IPS-18a (cell line): ENCODE results near the gene PLA2G1B.
"Not testable (repeated sequence)": the region's sequence is repeated elsewhere in the genome, so short reads cannot be mapped to it uniquely, and the experiment has no call there.

ENCODE experiments used
- H3K27ac ChIP-seq: one replicate; pipeline ENCODE4 v1.5.1; 2013; ENCODE audit warnings: low read length
- H3K27me3 ChIP-seq: one replicate; pipeline ENCODE4 v1.6.1; 2013; ENCODE audit warnings: mild to moderate bottlenecking, low read length; ENCODE audit not compliant: control insufficient read depth, insufficient read depth
- H3K36me3 ChIP-seq: one replicate; pipeline ENCODE4 v1.6.1; 2013; ENCODE audit warnings: low read depth, low read length; ENCODE audit not compliant: control insufficient read depth
- H3K4me1 ChIP-seq: one replicate; pipeline ENCODE4 v1.6.1; 2013; ENCODE audit warnings: low read depth, low read length; ENCODE audit not compliant: control insufficient read depth
- H3K4me3 ChIP-seq: one replicate; pipeline ENCODE4 v1.5.1; 2013; ENCODE audit warnings: low read length
- H3K9ac ChIP-seq: one replicate; pipeline ENCODE4 v1.6.1; 2013; ENCODE audit warnings: mild to moderate bottlenecking, low read length, moderate library complexity
- H3K9me3 ChIP-seq: one replicate; pipeline ENCODE4 v1.6.1; 2013; ENCODE audit warnings: low read depth, low read length; ENCODE audit not compliant: control insufficient read depth

The PLA2G1B gene

DNA sequence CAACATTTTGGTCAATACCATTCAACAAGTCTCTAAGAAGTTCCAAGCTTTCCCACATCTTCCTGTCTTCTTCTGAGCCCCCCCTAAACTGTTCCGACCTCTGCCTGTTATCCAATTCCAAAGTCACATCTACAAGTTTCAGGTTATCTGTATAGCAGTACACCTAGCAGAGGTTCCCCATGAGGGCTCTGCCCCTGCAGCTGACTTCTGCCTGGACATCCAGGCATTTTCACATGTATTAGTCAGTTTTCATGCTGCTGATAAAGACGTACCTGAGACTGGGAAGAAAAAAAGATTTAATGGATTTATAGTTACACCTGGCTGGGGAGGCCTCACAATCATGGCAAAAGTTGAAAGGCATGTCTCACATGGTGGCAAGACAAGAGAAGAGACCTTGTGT lies 10.2 kb upstream of the PLA2G1B start:
- no peak overlapping the region for H3K4me3 ChIP-seq
- no peak overlapping the region for H3K9ac ChIP-seq
- H3K4me1 ChIP-seq: no peaks in the 10 kb centered on the region
- H3K27me3 ChIP-seq: no peaks in the 10 kb centered on the region
- H3K9me3 ChIP-seq: peaks cover 2% of the 10 kb centered on the region
- H3K36me3 ChIP-seq: no peaks in the 10 kb centered on the region
- H3K27ac ChIP-seq: no peak overlapping the region

DNA sequence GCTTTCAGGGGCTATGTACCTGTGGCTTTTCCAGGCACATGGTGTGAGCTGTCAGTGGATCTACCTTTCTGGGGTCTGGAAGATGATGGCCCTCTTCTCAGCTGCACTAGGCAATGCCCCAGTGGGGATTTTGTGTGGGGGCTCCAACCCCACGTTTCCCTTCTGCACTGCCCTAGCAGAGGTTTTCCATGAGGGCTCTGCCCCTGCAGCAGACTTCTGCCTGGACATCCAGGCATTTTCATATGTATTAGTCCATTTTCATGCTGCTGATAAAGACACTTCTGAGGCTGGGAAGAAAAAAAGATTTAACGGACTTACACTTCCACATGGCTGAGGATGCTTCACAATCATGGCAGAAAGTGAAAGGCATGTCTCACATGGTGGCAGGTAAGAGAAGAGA lies 8.8 kb upstream of the PLA2G1B start:
- not testable (repeated sequence) for H3K4me1 ChIP-seq, H3K9me3 ChIP-seq, H3K36me3 ChIP-seq, H3K4me3 ChIP-seq, H3K27me3 ChIP-seq, H3K9ac ChIP-seq, H3K27ac ChIP-seq

DNA sequence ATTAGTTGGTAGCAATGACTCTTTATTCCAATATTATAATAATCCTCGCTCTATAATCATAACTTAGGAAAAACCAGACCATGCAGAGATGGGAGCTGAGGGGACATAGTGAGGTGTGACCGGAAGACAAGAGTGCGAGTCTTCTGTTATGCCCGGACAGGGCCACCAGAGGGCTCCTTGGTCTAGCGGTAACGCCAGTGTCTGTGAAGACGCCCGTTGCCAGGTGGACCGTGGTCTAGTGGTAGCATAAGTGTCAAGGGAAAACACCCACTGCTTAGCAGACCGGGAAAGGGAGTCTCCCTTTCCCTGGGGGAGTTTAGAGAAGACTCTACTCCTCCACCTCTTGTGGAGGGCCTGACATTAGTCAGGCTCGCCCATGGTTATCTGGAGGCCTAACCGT lies 7.9 kb upstream of the PLA2G1B start:
- not testable (repeated sequence) for H3K9me3 ChIP-seq, H3K27ac ChIP-seq, H3K4me3 ChIP-seq, H3K36me3 ChIP-seq, H3K4me1 ChIP-seq, H3K27me3 ChIP-seq, H3K9ac ChIP-seq

DNA sequence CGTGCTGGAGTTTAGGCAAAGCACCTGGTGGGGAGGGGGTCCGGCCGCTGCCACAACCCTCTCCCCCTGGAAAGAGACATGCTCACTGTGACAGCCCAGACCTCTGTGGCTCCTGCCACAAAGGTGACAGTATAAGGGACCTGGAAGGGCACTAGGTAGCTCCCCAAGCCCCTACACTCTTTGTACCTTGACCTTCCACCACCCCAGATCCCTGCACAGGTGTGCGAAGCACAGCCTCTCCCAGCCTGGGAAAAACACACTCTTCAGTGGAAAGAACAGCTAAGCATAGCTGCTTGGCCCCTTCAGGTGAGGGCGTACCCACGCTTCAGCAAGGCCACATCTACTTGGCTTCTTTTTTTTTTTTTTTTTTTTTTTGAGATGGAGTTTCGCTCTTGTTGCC lies 4.9 kb upstream of the PLA2G1B start:
- Histone ChIP-seq H3K4me3 (no peak overlapping the region), H3K27ac (no peak overlapping the region), H3K9ac (no peak overlapping the region), H3K36me3 (no peaks in the 10 kb centered on the region), H3K27me3 (no peaks in the 10 kb centered on the region), H3K4me1 (no peaks in the 10 kb centered on the region), H3K9me3 (peaks cover 2% of the 10 kb centered on the region)

DNA sequence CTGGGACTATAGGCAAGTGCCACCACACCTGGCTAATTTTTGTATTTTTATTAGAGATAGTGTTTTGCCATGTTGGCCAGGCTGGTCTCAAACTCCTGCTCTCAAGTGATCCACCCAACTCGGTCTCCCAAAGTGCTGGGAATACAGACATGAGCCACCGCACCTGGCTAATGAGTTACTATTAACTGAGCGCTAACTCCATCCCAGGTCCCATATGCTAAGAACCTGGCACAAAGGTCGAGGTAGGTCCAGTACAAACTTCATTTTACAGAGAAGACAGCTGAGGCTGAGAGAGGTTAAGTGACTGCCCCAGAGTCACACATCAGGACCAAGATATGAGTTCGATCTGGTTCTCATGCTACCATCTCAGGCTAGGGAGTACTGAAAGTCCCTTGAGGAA lies 4.5 kb upstream of the PLA2G1B start:
- no peak overlapping the region for H3K4me3 ChIP-seq
- no peaks in the 10 kb centered on the region for H3K27me3 ChIP-seq
- no peaks in the 10 kb centered on the region for H3K4me1 ChIP-seq
- H3K36me3 ChIP-seq: no peaks in the 10 kb centered on the region
- H3K9me3 ChIP-seq: peaks cover 2% of the 10 kb centered on the region
- no peak overlapping the region for H3K9ac ChIP-seq
- H3K27ac ChIP-seq: no peak overlapping the region

DNA sequence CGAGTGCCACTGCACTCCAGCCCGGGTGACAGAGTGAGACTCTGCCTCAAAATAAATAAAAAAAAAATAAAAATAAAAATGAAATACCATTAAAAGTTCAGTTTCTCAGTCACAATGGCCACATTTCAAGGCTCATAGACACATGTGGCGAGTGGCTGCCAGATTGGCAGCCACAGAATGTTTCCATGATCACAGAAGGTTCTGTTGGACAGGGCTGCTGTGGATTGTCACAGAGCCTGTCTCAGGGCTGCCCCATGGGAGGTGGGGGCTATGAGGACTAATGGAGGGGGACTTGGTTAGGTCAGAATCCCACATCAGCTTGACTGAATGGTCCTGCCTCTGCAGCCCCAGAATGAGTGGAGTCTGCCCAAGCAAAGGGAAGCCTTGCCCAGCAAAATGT lies 3.8 kb upstream of the PLA2G1B start:
- Histone ChIP-seq H3K27ac (no peak overlapping the region), H3K9ac (no peak overlapping the region), H3K9me3 (no peaks in the 10 kb centered on the region), H3K27me3 (no peaks in the 10 kb centered on the region), H3K4me1 (no peaks in the 10 kb centered on the region), H3K4me3 (no peak overlapping the region), H3K36me3 (no peaks in the 10 kb centered on the region)

DNA sequence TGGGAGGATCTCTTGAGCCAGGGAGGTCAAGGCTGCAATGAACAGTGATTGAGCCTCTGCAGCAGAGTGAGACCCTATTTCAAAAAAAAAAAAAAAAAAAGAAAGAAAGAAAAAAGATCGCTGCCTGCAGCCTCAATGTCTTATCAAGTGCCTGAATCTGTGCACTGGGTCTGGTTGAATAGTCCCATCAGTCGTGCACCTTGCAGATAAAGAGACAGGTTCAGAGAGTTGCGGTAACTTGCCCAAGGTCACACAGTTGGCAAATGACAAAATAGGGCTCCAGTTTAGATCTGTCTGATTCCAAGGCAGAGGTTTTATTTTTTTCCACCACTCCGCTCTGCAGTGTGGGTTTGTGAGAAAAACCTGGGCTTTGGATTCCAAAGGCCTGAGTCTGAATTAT lies 649 bp upstream of the PLA2G1B start:
- no peaks in the 10 kb centered on the region for H3K9me3 ChIP-seq
- no peak overlapping the region for H3K27ac ChIP-seq
- peaks cover 4% of the 10 kb centered on the region for H3K27me3 ChIP-seq
- H3K36me3 ChIP-seq: no peaks in the 10 kb centered on the region
- no peak overlapping the region for H3K9ac ChIP-seq
- no peaks in the 10 kb centered on the region for H3K4me1 ChIP-seq
- no peak overlapping the region for H3K4me3 ChIP-seq

DNA sequence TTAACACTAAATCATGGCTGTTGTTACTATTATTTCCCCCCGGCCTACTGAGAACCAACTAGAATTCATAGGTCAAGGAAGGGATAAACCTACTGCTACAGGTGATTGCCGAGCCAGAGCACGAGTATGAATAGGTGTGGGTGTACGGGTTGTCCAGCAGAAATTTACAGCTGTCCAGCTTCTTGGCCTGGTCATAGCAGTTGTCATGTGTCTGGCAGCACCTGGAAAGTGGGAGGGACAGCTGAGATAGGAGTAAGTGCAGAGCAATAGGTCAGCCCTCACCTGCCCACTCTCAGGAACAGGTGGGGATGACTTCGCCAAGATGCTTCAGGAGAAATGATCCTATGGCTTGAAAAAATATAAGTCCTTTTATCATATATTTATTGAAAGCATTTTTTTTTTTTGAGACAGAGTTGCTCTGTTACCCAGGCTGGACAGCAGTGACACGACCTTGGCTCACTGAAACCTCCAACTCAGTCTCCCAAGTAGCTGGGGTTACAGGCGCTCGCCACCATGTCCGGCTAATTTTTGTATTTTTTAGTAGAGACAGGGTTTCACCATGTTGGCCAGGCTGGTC lies 2.6 kb downstream of the PLA2G1B start:
- Histone ChIP-seq H3K4me3 (no peak overlapping the region), H3K9ac (no peak overlapping the region), H3K9me3 (no peaks in the 10 kb centered on the region), H3K36me3 (no peaks in the 10 kb centered on the region), H3K27ac (no peak overlapping the region), H3K4me1 (no peaks in the 10 kb centered on the region), H3K27me3 (peaks cover 4% of the 10 kb centered on the region)

DNA sequence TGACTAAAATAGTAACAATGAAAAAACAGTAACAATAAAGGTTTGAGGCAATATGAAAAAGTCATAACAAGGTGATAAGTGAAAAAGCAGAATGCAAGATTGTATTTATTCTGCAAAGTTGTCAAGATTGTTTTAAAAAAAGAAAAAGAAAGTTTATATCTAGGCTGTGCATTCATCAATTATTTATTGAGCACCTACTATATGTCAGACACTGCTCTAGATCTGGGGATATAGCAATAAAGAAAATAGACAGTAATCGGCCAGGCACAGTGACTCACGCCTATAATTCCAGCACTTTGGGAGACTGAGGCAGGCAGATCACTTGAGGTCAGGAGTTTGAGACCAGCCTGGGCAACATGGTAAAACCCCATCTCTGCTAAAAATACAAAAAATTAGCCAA lies 3.8 kb downstream of the PLA2G1B start:
- no peaks in the 10 kb centered on the region for H3K4me1 ChIP-seq
- H3K9ac ChIP-seq: no peak overlapping the region
- no peaks in the 10 kb centered on the region for H3K9me3 ChIP-seq
- no peak overlapping the region for H3K27ac ChIP-seq
- peaks cover 4% of the 10 kb centered on the region for H3K27me3 ChIP-seq
- H3K36me3 ChIP-seq: no peaks in the 10 kb centered on the region
- H3K4me3 ChIP-seq: no peak overlapping the region

DNA sequence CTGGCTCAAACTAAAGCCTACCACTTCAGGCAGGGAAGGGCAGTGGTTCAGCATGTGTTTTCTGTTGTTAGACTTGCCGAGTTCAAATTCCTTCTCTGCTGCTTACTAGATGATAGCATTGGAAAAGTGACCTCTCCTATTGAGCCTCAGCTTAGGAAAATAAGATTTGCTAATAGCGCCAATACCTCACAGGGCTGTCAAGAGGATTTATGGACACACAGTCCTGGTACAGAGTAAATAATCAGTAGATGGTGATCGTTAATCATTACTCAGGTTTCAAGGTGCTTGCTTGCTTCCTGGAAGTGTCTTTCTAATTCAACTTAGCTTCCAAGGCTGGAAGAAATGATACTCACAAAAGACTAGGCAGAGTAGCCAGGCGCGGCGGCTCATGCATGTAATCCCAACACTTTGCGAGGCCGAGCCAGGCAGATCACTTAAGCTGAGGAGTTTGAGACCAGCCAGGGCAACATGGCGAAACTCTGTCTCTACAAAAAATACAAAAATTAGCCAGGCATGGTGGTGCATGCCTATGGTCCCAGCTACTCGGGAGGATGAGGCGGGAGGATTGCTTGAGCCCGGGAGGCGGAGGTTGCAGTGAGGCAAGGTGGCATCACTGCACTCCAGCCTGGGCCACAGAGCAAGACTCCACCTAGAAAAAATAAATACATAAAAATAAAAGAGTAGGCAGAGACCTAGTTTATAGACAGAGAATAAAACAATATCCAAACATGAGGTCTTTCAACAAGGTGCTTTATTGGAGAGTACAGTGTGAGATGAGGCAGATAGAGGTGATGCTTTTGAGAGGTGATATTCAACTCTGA lies 6.0 kb downstream of the PLA2G1B start:
- no peak overlapping the region for H3K27ac ChIP-seq

DNA sequence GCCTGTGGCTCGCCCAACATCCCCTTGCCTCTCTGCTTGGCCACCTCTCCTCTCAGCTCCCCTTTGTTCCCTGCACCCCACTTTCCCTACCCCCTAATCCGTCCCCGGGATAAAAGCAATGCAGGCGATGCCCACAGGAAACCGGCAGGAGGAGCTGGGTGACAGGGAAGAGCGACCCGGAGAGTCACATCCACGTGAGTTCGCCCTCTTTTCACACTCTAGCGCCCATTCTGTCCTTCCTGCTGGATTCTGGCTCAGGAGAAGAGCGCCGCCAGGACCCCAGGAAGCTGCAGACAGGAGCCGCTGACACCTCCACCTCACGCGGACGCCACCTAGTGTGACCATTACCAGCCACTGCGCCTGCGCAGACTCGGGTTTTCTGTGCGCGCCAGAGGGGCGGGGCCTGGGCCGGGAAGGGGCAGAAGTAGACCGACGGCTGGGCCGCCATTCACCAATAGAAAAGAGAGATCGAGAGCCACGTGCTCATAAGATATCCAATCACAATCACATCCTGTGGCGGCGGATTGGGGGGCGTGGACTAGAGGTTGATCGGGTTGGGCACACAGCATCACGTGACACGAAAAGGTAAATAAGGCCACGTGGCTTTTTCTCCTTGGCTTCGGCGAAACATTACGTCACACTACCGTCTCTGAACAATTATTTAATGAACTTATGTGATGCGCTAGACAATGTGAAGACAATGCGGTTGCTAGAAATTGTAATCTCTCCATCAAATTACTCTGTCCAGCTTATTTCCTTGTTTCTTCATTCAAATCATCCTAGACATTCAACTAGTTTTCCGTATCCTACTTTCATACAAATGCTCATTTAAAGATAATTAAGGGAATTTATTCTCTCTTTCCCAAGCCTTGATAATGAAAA lies 10.1 kb downstream of the PLA2G1B start:
- Histone ChIP-seq H3K27ac (no peak overlapping the region), H3K27me3 (no peaks in the 10 kb centered on the region), H3K4me1 (no peaks in the 10 kb centered on the region), H3K36me3 (no peaks in the 10 kb centered on the region), H3K4me3 (peak overlapping the region; percentile 57), H3K9me3 (no peaks in the 10 kb centered on the region), H3K9ac (peak overlapping the region; percentile 45)

More for the DNA sequence above, 6.0 kb downstream of the PLA2G1B start:
- no peak overlapping the region for H3K4me3 ChIP-seq
- peaks cover 4% of the 10 kb centered on the region for H3K27me3 ChIP-seq
- H3K36me3 ChIP-seq: no peaks in the 10 kb centered on the region
- no peaks in the 10 kb centered on the region for H3K4me1 ChIP-seq
- H3K9me3 ChIP-seq: no peaks in the 10 kb centered on the region
- H3K9ac ChIP-seq: no peak overlapping the region
